ENCODE results near the gene ADAT3. TPM values are rescaled to one million over a fixed set of nuclear protein-coding genes. Genes with fewer than 3 reads are reported as not detected.
"Not testable (repeated sequence)": the region's sequence is repeated elsewhere in the genome, so short reads cannot be mapped to it uniquely, and the experiment has no call there.

ADAT3 gene
- total RNA-seq, 1 experiment from 2014 or later: 6.7 TPM

DNA sequence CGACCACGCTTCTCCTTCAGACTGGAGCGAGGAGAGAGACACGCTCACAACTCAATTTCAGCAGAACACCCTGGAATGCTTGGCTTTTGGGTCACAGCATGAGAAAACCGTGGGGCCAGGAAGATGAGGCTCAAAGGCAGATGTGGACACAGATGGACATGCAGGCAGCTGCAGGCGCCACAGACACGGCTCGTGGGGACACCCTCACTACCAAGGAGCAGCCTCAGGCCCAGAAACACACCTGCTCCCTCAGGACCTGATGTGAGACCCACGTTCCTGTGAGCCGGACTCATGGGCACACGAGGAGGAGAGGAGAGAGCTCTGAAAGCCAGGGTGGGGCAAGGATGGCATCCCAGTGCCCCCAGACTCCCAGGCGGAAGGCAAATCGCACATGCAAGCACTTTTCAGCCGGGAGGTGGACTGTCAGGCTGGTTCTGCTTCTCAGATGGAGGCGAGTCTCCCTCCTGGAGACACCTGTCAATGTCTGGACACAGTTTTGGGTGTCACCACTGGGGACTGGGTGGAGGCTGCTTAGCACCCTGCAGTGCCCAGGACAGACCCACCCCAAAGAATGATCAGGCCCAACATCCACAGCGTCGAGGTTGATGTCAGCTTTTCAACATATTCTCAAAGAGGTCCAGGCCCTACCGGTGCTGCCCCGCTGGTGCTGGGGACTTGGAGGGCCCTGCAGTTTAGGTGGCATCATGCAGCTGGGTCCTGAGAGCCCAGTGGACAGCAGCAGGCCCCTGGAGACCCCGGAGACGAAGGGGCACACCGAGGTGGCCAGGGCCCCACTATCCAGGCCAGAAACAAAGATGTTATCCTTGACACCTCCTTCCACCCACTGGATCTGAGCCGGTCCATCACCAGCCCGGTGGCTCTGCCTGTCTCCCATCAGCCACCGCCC, 22.2 kb upstream of the ADAT3 start:
- DNase-seq (ENCODE audit: low read depth): no peak

DNA sequence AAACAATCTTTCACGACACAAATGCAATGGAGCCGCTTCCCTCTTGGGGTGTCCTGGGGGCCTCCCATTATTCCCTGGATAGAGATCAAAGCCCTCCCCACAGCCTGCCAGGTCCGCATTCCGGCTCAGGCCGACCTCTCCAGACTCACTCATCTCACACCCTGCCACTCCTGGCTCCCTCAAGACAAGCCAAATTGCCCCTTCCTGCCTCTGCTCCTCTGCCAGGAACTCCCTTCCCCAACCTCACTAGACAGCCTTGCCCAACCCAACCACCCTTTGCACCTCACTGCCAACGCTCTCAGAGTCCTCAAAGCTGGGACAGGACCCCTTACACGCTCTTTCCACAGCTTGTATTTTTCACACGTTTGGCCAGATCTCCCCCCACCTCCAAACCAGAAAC, 21.4 kb upstream of the ADAT3 start:
- DNase-seq (ENCODE audit: low read depth): no peak

DNA sequence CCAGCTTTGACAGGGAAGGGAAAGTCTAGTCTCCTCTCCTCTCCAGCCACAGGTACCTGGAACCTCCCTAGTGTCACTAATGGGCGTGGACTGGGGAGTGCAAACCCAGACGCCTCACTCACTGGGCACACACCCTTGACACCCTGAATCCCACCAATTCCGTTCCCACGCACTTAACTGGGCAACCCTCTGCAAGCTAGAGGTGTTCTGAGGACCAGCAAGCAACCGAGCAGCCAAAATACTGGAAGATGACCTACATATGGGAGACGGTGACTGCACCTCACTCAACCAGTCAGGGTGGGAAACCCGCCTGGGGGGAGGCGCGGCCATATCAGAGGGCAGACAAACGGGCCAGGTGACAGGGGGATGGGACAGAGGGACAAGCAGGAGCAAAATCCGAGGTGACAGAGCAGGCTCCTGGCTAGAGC, 20.9 kb upstream of the ADAT3 start:
- no peak for DNase-seq (ENCODE audit: low read depth)

DNA sequence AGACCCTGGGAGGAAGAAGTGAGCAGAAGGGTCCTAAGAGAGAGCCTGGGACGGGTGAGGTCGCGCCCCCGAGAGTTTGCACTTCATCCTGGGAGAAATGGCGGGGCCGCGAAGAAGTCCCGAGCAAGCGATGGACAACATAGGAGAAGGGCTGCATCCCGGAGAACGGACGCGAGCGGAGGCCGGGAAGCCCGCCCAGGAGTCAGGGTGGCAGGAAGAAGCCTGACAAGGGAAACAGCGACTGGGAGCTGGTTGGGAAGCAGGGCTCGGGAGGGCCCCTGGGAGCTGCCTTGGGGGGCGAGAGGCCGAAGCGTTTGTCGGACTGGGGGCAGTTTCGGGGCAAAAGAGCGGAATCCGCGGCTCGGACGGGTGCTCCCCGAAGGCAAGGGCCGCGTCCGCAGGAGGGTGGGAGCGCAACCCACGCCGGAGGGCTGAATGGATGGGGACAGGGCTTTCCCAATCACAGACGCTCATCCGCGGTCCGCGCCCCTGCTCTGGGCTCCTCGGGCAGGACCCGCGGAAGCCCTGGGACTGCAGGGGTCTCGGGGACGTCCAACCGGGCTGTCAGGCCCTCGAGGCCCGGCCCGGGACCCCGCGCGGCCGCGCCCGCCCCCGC, 20.4 kb upstream of the ADAT3 start:
- no peak for DNase-seq (ENCODE audit: low read depth)

DNA sequence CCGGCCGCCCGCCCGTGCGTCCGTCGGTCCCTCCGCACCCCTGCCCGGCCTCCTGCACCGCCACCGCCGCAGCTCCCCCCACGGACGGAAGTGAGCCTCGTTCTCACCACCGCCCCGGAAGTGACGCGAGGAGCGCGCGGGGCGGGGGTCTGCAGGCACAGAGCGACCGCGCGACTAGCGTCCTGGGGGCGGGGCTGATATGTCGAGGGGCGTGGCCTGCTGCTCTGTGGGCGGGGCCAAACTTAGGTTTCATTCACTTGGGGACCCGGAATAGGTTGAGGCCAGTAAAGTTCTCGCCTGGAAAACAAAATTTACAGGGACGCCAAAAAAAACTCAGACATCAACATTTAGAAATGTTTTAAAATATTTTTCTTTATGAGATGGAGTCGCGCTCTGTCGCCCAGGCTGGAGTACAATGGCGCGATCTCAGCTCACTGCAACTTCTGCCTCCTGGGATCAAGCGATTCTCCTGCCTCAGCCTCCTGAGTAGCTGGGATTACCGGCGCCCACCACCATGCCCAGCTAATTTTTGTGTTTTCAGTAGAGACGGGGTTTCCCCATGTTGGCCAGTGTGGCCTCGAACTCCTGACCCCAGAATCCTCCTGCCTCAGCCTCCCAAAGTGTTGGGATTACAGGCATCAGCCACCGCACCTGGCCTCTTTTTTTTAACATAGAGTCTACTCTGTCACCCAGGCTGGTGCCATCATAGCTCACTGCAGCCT, 19.6 kb upstream of the ADAT3 start, which contains the start of gene ABHD17A:
TSS of gene ABHD17A (minus strand) at position 99 of the 722 bp plus-strand sequence. CDS start 3,930 bp downstream, outside the sequence.
- peak; percentile 91 for DNase-seq (ENCODE audit: low read depth)

DNA sequence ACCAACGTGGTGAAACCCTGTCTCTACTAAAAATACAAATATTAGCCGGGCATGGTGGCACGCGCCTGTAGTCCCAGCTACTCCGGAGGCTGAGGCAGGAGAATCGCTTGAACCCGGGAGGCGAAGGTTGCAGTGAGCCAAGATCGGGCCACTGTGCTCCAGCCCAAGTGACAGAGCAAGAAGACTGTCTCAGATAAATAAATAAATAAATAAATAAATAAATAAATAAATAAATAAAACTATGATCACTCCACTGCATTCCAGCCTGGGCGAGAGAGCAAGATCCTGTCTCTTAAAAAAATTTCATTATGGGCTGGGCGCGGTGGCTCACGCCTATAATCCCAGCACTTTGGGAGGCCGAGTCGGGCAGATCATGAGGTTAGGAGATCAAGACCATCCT, 18.8 kb upstream of the ADAT3 start:
- not testable (repeated sequence) for DNase-seq (ENCODE audit: low read depth)

DNA sequence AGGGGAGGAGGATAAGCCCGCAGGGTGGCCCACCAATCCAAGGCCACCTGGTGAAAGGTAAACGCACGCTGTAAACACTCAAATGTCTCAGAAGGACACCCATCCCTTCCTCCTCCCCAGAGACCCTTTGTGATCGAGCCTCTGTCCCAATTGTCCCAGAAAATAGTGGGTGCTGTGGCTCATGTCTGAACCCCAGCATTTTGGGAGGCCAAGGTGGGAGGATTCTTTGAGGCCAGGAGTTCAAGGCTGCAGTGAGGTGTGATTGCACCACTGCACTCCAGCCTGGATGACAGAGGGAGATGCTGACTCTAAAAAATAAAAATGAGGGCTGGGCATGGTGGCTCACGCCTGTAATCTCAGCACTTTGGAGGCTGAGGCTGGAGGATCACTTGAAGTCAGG, 16.8 kb upstream of the ADAT3 start:
- no peak for DNase-seq (ENCODE audit: low read depth)

DNA sequence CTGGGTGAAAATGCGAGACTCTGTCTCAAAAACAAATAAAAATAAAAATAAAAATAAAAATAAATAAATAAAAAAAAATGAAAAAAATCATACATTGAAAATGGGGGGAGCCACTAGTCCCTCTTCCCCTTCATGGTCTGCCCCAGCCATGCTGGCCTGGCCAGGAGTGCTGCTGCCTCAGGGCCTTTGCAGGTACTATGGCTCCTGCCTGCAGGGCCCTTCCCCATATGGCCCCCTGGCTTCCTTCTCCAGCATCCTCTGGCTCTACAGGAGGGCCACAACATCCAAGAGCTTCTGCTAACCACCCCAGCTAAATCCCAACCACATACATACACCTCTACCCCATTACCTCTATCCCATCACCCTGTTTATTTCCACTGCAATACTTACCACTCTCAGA, 15.3 kb upstream of the ADAT3 start:
- no peak for DNase-seq (ENCODE audit: low read depth)

DNA sequence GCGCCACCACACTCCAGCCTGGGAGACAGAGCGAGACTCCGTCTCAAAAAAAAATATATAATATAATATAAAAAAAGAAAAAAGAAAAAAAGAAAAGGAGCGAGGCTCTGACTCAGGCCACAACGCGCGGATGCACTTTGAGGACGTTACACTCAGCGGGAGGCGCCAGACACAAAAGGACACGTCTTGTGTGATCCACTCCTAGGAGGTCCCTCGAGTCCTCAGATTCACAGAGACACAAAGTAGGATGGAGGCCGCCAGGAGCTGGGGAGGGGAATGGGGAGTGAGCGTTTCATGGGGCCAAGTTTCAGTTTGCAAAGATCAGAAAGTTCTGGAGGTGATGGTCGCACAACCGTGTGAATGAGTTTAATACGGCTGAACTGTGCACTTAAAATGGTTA, 11.4 kb upstream of the ADAT3 start:
- no peak for DNase-seq (ENCODE audit: low read depth)

DNA sequence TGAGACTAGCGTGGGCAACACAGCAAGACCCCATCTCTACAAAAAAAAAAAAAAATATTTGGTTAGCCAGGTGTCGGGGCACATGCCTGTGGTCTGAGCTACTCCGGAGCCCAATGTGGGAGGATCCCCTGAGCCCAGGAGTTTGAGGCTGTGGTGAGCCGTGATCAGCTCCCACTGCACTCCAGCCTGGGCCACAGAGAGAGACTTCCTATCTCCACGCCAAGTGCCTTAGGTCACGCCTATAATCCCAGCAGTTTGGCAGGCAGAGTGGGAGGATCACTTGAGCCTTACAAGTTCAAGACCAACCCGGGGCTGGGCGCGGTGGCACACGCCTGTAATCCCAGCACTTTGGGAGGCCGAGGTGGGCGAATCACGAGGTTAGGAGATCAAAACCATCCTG, 8.7 kb upstream of the ADAT3 start:
- no peak for DNase-seq (ENCODE audit: low read depth)

DNA sequence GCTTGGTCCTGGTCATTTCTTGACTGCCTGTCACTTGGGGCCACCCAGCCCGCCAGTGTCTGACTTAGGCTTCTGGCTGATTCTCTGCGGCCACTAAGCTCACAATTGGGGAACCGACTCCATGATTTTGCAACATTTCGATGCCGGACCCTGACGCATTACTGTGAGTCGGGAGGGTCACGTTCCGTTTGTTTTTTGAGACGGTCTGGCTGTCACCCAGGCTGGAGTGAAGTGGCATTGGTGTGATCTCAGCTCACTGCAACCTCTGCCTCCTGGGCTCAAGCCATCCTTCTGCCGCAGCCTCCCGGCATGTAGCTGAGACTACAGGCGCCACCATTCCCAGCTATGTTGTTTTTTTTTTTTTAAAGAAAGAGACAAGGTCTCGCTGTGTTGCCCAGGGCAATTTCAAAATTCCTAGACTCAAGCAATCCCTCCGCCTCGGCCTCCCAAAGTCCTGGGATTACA, 3.2 kb upstream of the ADAT3 start:
- DNase-seq (ENCODE audit: low read depth): no peak

DNA sequence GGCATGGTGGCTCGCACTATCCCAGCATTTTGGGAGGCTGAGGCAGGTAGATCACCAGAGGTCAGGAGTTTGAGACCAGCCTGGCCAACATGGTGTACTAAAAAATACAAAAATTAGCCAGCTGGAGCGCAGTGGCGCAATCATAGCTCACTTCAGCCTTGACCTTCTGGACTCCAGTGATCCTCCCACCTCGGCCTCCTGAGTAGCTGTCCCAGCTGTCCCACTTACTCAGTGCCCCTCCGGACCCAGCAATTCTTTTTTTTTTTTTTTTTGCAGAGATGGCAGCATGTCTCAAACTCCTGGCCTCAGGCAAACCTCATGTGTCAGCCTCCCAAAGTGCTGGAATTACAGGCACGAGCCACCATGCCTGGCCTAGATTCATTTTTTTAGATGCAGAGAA, 2.3 kb upstream of the ADAT3 start:
- no peak for DNase-seq (ENCODE audit: low read depth)

DNA sequence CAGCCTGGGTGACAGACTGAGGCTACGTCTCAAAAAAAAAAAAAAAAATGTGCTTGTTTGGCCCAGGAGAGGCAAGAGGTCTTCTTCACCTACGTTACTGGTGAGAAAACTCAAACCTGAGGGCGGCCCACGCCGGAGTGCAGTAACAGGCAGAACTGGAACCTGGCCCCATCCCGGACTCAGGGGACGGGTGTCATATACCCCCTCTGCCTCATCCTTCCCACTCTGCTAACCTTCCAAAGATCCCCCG, 414 bp upstream of the ADAT3 start:
- DNase-seq (ENCODE audit: low read depth): no peak

DNA sequence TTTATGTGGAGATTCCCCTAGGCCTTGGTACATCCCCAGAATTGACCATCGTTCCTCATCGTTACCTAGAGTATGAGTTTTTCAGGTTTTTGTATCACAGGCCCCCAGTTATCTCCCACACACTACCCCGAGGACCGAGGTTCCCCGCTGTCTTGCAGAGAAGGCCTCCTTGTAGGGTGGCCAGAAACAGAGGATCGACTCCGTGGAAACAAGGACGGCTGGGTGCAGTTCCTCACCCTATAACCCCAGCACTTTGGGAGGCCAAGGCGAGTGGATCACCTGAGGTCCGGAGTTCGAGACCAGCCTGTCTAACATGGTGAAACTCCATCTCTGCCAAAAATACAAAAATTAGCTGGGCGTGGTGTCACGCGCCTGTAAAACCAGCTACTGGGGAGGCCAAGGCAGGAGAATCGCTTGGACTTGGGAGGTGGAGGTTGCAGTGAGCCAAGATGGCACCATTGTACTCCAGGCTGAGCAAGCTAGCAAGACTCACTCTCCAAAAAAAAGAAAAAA, 720 bp downstream of the ADAT3 start:
- DNase-seq (ENCODE audit: low read depth): no peak

DNA sequence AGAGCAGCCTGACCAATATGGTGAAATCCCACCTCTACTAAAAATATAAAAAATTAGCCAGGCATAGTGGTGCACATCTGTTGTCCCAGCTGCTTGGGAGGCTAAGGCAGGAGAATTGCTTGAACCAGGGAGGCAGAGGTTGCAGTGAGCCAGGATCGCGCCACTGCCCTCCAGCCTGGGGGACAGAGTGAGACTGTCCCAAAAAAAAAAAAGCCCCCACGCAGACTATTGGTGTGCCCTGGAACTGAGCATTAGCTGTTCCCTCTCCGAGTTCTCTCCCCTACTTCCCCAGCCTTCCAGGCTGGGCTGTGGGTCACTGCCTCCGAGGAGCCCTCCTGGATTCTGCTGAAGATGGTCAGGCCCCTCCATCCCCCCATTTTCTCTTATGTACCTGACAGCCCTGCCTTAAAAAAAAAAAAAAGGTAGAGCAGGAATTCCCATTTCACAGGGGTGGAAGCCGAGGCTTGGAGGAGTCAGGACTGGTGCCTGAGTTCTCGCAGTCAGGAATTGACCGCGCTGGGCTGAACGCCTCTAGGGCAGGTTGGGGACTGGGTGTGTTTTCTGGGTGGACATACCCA, 1.9 kb downstream of the ADAT3 start:
- DNase-seq (ENCODE audit: low read depth): no peak

DNA sequence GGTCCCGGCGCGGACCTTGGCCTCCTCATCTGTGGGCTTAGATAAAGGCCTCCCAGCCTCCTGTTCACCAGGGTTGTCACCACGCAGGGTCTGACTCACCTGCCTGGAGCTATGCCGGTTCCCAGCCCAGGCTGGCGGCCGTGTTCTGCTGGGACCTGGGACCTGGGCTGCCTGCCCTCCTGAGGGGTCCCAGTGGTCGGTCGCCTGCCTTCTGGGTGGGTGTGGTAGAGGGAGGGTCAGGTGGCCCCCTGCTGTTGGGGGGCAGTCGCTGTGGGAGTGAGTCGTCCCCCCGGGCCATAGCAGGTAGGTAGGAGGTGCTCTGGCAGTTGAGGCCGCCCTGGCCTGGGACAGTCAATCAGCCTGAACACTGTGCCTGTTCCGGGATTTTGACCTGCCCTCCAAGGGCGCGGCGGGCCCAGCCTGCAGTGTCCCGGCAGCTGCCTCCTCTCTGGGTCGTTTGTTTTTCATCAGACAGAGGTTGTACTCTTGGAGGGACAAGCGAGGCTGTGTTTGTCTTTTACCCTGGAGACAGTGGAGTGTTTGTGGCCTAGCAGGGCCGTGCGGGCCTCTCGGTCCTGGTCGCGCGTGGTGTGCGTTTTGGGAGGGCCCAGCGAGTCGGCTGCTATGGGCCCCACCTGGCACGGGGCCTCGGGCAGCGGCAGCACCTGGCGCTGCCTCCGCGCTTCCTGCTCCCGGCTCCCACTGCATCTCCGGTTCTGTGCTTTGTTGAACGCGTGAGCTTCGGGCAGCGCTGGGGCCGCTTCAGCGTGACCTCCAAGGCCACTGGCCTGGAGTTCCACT, 2.6 kb downstream of the ADAT3 start:
- peak; percentile 54 for DNase-seq (ENCODE audit: low read depth)

DNA sequence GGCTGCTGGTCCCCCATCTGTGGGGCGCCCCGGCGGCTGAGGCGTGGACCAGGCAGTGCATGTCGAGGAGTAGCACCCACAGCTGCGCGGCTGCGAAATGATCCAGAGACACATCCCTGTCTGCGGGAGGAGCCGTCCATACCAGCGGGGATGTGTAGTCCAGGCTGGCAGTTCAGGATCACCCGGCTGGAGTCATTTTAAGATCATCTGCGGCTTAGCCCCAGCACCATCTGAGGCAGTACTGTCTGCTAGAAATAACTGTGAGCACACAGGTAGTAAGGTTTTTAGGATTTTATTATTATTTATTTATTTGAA, 3.1 kb downstream of the ADAT3 start:
- no peak for DNase-seq (ENCODE audit: low read depth)

DNA sequence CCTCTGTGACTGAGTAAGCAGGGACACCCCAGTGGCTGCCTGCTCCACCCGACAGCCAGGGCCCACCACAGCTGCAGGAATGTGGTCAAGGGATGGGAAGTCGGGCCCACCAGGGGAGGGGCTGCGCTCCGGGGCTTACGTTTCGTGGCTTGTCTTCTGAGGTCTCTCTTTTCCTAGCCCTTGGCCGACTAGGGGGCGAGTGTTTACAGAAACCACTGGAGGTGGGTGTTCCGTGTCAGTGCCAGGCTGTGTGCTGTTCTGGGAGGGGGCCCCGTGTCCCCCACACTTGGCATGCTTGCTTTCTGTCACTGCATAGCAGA, 4.5 kb downstream of the ADAT3 start:
- DNase-seq (ENCODE audit: low read depth): no peak

DNA sequence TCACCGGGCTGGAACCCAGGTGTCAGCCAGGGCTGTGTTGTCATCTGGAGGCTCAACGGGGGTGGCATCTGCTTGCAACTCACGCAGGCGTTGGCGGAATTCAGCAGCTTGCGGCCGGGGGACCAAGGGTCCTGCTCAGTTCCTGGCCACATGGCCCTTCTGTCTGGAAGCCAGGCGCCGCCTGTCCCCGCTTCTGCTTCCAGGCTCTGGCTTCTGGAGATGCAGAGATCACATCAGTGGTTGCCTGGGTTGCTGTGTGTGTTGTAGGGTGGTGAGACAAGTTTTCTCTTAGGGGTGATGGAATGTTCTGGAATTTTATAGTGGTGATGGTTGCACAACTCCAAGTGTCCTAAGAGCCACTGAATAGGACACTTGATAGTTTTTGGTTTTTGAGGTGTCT, 5.0 kb downstream of the ADAT3 start:
- no peak for DNase-seq (ENCODE audit: low read depth)

DNA sequence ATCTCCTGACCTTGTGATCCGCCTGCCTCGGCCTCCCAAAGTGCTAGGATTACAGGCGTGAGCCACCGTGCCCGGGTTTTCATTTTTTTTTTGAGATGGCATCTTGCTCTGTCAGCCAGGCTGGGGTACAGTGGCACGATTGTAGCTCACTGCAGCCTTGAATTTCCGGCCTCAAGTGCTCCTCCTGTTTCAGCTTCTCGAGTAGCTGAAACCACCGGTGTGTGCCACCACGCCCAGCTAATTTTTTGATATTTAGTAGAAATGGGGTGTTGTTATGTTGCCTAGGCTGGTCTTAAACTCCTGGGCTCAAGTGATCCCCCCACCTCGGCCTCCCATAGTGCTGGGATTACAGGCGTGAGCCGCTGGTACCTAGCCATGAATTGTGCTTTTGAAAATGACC, 5.9 kb downstream of the ADAT3 start:
- DNase-seq (ENCODE audit: low read depth): no peak

DNA sequence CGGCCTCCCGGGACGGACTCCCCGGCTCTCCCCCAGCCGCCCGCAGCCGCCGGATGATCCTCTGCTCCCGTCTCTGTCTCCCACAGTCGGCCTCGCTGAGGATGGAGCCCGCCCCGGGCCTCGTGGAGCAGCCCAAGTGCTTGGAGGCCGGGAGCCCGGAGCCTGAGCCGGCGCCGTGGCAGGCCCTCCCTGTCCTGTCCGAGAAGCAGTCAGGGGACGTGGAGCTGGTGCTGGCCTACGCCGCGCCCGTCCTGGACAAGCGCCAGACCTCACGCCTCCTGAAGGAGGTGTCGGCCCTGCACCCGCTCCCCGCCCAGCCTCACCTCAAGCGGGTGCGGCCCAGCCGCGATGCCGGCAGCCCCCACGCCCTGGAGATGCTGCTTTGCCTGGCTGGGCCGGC, 6.8 kb downstream of the ADAT3 start:
- no peak for DNase-seq (ENCODE audit: low read depth)

Data from M059J (cell line).